Smooth muscle cell (in vitro differentiated cells): ENCODE data around the gene CA9. TPM values are rescaled to one million over a fixed set of nuclear protein-coding genes. Genes with fewer than 3 reads are reported as not detected.

Experiments
- DNase-seq: peaks from one replicate; lab custom pipeline; 2025; ENCODE audit not compliant: unreplicated experiment; lab: John Stamatoyannopoulos, UW
- H2AFZ ChIP-seq: fragments of 200-600 bp; sonication (generic); 2 replicates; pipeline ENCODE4 v1.6.0; 2016; ENCODE audit warnings: antibody characterized with exemption, low read depth, mild to moderate bottlenecking
- H3F3A ChIP-seq: fragments of 200-600 bp; sonication (generic); 2 replicates; pipeline ENCODE4 v1.6.0; 2017; ENCODE audit warnings: antibody characterized with exemption, low read depth
- H3K27ac ChIP-seq: fragments of 200-600 bp; sonication (generic); 2 replicates; pipeline ENCODE4 v1.5.1; 2016; ENCODE audit warnings: low read depth, mild to moderate bottlenecking
- H3K27me3 ChIP-seq: fragments of 200-600 bp; sonication (generic); 2 replicates; pipeline ENCODE4 v1.6.1; 2016; ENCODE audit warnings: low read depth, mild to moderate bottlenecking
- H3K36me3 ChIP-seq: fragments of 200-600 bp; sonication (generic); 2 replicates; pipeline ENCODE4 v1.5.1; 2016; ENCODE audit warnings: low read depth
- H3K4me1 ChIP-seq: fragments of 200-600 bp; sonication (generic); 2 replicates; pipeline ENCODE4 v1.5.1; 2016; ENCODE audit warnings: low read depth
- H3K4me2 ChIP-seq: fragments of 200-600 bp; sonication (generic); 2 replicates; pipeline ENCODE4 v1.6.0; 2016; ENCODE audit warnings: mild to moderate bottlenecking
- H3K4me3 ChIP-seq: fragments of 200-600 bp; sonication (generic); 2 replicates; pipeline ENCODE4 v1.5.1; 2016; ENCODE audit warnings: mild to moderate bottlenecking
- H3K79me2 ChIP-seq: fragments of 200-600 bp; sonication (generic); 2 replicates; pipeline ENCODE4 v1.6.0; 2016; ENCODE audit warnings: low read depth, mild to moderate bottlenecking
- H3K9ac ChIP-seq: fragments of 200-600 bp; sonication (generic); 2 replicates; pipeline ENCODE4 v1.6.0; 2016; ENCODE audit warnings: low read depth
- H3K9me3 ChIP-seq: fragments of 200-600 bp; sonication (generic); replicated peaks from 2 replicates; pipeline ENCODE4 v1.5.1; 2016; ENCODE audit warnings: low read depth
- H4K20me1 ChIP-seq: fragments of 200-600 bp; sonication (generic); 2 replicates; pipeline ENCODE4 v1.6.0; 2016; ENCODE audit warnings: low read depth
- WGBS: methylation state at CpG from one replicate; pipeline ENCODE4 v1.1.7; 2016; ENCODE audit warnings: low lambda C conversion rate; 5-methylcytosine and 5-hydroxymethylcytosine counted together
- polyA plus RNA-seq: library from polyadenylated mRNA; unstranded; fragments of >200 nt; fragmentation: Nextera tagmentation; extraction: Ambion mirVana; gene quantifications from 2 replicates; pipeline ENCODE4 v1.2.1, GENCODE V29; 2016
- total RNA-seq: library from RNA; depleted of rRNA; stranded (reverse); fragments of >200 nt; gene quantifications from 2 replicates; pipeline ENCODE4 v1.2.3, GENCODE V29; 2014
- TF ChIP-seq, protein P1 (sequence below): fragments of 200-600 bp; sonication (generic); IDR thresholded peaks from 2 replicates; pipeline ENCODE4 v1.5.1; 2017; ENCODE audit warnings: borderline replicate concordance, mild to moderate bottlenecking, antibody characterized with exemption; ENCODE audit not compliant: insufficient read depth, poor library complexity, severe bottlenecking

CA9 gene
- total and polyA plus RNA-seq, 2 experiments from 2014 or later = 4.6 TPM; not detected in 1

DNA sequence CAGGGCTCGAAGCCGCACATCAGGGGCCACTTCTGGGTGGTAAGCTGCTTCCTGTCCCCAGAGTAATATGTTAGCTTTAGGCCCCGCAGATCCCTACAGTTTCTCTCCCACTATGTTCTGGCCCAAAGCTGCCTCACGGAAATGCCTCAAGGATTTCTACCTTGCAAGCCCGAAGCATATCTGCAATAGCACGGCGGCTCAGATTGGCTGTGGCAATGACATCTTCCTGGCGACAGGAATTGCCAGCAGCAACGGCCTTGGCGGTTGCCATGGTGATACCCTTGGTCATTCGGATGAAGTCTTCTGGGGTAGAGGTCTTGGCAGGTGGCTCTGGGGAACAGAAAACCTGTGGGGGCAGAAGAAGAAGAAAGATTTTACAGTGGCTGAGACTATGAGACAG lies 26.3 kb downstream of the CA9 start:
- Histone ChIP-seq H3K9ac (no peak overlapping the region), H3K79me2 (no peaks in the 10 kb centered on the region), H3K27me3 (no peaks in the 10 kb centered on the region), H3K36me3 (peaks cover 29% of the 10 kb centered on the region), H3K4me1 (no peaks in the 10 kb centered on the region), H3F3A (peaks cover 20% of the 10 kb centered on the region), H3K4me2 (no peak overlapping the region), H3K4me3 (no peak overlapping the region), H3K9me3 (no peaks in the 10 kb centered on the region), H3K27ac (no peak overlapping the region), H4K20me1 (peaks cover 23% of the 10 kb centered on the region), H2AFZ (no peak overlapping the region)
- TF ChIP-seq, protein P1, sequence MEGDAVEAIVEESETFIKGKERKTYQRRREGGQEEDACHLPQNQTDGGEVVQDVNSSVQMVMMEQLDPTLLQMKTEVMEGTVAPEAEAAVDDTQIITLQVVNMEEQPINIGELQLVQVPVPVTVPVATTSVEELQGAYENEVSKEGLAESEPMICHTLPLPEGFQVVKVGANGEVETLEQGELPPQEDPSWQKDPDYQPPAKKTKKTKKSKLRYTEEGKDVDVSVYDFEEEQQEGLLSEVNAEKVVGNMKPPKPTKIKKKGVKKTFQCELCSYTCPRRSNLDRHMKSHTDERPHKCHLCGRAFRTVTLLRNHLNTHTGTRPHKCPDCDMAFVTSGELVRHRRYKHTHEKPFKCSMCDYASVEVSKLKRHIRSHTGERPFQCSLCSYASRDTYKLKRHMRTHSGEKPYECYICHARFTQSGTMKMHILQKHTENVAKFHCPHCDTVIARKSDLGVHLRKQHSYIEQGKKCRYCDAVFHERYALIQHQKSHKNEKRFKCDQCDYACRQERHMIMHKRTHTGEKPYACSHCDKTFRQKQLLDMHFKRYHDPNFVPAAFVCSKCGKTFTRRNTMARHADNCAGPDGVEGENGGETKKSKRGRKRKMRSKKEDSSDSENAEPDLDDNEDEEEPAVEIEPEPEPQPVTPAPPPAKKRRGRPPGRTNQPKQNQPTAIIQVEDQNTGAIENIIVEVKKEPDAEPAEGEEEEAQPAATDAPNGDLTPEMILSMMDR = no peak
- WGBS = 94% methylated on average over 11 of the region's 11 CpGs
- DNase-seq = no peak

DNA sequence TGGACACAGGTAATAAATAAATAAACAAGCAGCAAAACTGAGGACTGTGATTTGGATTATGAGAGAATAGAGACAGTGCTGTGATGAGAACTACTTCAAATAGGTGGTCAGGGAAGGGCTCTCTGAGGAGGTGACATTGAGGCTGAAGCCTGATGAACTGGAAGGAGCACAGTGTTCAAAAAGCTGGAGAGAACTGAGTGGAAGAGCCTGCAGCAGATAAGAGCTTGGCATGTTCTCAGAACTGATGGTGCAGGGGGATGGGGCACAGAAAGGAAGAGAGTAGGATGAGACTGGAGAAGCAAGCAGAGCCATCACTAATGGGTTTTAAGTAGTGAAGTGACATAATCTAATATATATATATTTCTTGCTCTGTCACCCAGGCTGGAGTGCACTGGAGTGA lies 27.2 kb downstream of the CA9 start:
- Histone ChIP-seq H3K27ac (no peak overlapping the region), H3K4me3 (no peak overlapping the region), H3F3A (peaks cover 15% of the 10 kb centered on the region), H2AFZ (no peak overlapping the region), H3K27me3 (no peaks in the 10 kb centered on the region), H3K36me3 (peaks cover 29% of the 10 kb centered on the region), H4K20me1 (peaks cover 21% of the 10 kb centered on the region), H3K4me1 (no peaks in the 10 kb centered on the region), H3K79me2 (no peaks in the 10 kb centered on the region), H3K9me3 (no peaks in the 10 kb centered on the region), H3K9ac (no peak overlapping the region), H3K4me2 (no peak overlapping the region)
- TF ChIP-seq, protein P1 = no peak
- no peak for DNase-seq

DNA sequence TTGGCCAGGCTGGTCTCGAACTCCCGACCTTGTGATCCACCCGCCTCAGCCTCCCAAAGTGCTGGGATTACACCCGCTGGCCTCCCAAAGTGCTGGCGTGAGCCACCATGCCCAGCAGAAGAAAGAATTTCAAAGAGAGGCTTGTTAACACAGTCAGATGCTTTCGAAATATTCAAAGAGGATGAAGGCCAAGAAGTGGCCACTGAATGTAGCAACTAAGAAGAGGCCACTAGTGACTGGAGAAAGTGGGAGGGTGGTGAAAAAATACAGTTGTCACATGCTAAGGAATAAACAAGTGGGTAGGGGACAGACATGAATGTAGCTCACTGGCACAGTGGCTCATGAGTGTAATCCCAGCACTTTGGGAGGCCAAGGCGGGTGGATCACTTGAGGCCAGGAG lies 29.0 kb downstream of the CA9 start:
- peaks cover 24% of the 10 kb centered on the region for H4K20me1 ChIP-seq

More for the DNA sequence above, 29.0 kb downstream of the CA9 start:
- H3K4me1 ChIP-seq = no peaks in the 10 kb centered on the region
- no peak overlapping the region for H3K4me2 ChIP-seq
- peaks cover 33% of the 10 kb centered on the region for H3K36me3 ChIP-seq
- H3F3A ChIP-seq = peaks cover 11% of the 10 kb centered on the region
- no peaks in the 10 kb centered on the region for H3K9me3 ChIP-seq
- H3K79me2 ChIP-seq = no peaks in the 10 kb centered on the region
- 99% methylated on average over 7 of the region's 7 CpGs for WGBS
- DNase-seq = no peak
- TF ChIP-seq, protein P1 = no peak
- H2AFZ ChIP-seq = no peak overlapping the region
- H3K9ac ChIP-seq = no peak overlapping the region
- H3K27ac ChIP-seq = no peak overlapping the region
- H3K27me3 ChIP-seq = no peaks in the 10 kb centered on the region
- no peak overlapping the region for H3K4me3 ChIP-seq
